Kasumi-1 (cell line): ENCODE data around the gene PEPD.
"Not testable (repeated sequence)": the region's sequence is repeated elsewhere in the genome, so short reads cannot be mapped to it uniquely, and the experiment has no call there.

ENCODE experiments used
- DNase-seq, 2 experiments: peaks; one replicate each; lab custom pipeline; 2025; lab: John Stamatoyannopoulos, UW

PEPD gene

GRCh38 chr19:33497778-33498175 lies 23.8 kb downstream of the PEPD start:
- DNase-seq = no peak

GRCh38 chr19:33497131-33497777 lies 24.3 kb downstream of the PEPD start:
- no peak for DNase-seq

- no peak for DNase-seq
Observed at GRCh38 chr19:33496038-33496895, 25.3 kb downstream of the PEPD start.

- no peak for DNase-seq
Observed at GRCh38 chr19:33493401-33494275, 28.0 kb downstream of the PEPD start.

- DNase-seq = no peak
Observed at GRCh38 chr19:33492951-33493350, 28.6 kb downstream of the PEPD start.

GRCh38 chr19:33492090-33492489 lies 29.5 kb downstream of the PEPD start:
- no peak for DNase-seq

- DNase-seq = not testable (repeated sequence)
Observed at GRCh38 chr19:33490596-33490995, 31.0 kb downstream of the PEPD start.

- DNase-seq = no peak
Observed at GRCh38 chr19:33490041-33490451, 31.5 kb downstream of the PEPD start.

- no peak for DNase-seq
Observed at GRCh38 chr19:33488826-33489225, 32.8 kb downstream of the PEPD start.

- DNase-seq = no peak
Observed at GRCh38 chr19:33487901-33488800, 33.4 kb downstream of the PEPD start.

GRCh38 chr19:33486936-33487811 lies 34.4 kb downstream of the PEPD start:
- no peak for DNase-seq

GRCh38 chr19:33486407-33486806 lies 35.2 kb downstream of the PEPD start:
- no peak for DNase-seq

GRCh38 chr19:33484226-33484774 lies 37.3 kb downstream of the PEPD start:
- DNase-seq = no peak

- no peak for DNase-seq
Observed at GRCh38 chr19:33482476-33482875, 39.1 kb downstream of the PEPD start.

- no peak for DNase-seq
Observed at GRCh38 chr19:33481863-33482262, 39.7 kb downstream of the PEPD start.

- DNase-seq = not testable (repeated sequence)
Observed at GRCh38 chr19:33479570-33479969, 42.0 kb downstream of the PEPD start.

- DNase-seq = no peak
Observed at GRCh38 chr19:33477781-33478180, 43.8 kb downstream of the PEPD start.

- DNase-seq = no peak
Observed at GRCh38 chr19:33476151-33476707, 45.4 kb downstream of the PEPD start.

- no peak for DNase-seq
Observed at GRCh38 chr19:33473653-33474305, 47.8 kb downstream of the PEPD start.
